K562 (cell line): ENCODE results near the gene KCNA2. TPM values are rescaled to one million over a fixed set of nuclear protein-coding genes. Genes with fewer than 3 reads are reported as not detected.

ENCODE experiments used
- ATAC-seq: fragments of 200-7000 bp; cut with Tn5 transposase; 3 replicates; pipeline ENCODE4 v1.9.1; 2020; ENCODE audit warnings: moderate library complexity
- BruUV-seq: library from RNA; stranded (reverse); fragments of 400-500 nt; replicated peaks from 2 replicates; lab custom pipeline; 2021; lab: Mats Ljungman, UMichigan
- CTCF ChIA-PET: fragments of 300-600 bp; formaldehyde crosslinking; extraction: SDS; loops from one replicate; lab custom pipeline; 2021; ENCODE audit warnings: low intra/inter-chr PET ratio; lab: Yijun Ruan, JAX
- POLR2A ChIA-PET: fragments of 300-600, 350-650 bp; sonication (Branson Sonifier 250); formaldehyde crosslinking; extraction: SDS; loops from one replicate; lab custom pipeline; 2021; ENCODE audit warnings: antibody characterized with exemption, inconsistent platforms; lab: Yijun Ruan, JAX
- DNase-seq, 4 experiments: peaks; one replicate each; pipeline versions ENCODE4 v3.0.0 to v3.0.0-alpha.2; 2011 to 2018; ENCODE audit warnings: low spot score in 3 of 4, mixed read lengths in 3 of 4; ENCODE audit errors: extremely low read depth in 1 of 4
- FAIRE-seq: peaks from 2 replicates; lab custom pipeline; 2011; peaks lifted over from hg19 to GRCh38; lab: Jason Lieb, UNC
- H2AFZ ChIP-seq: 2 replicates; pipeline ENCODE4 v1.6.0; 2011; ENCODE audit warnings: low read depth, low read length, control low read depth, inconsistent platforms
- H3K27ac ChIP-seq: fragments of 200-600 bp; 3 replicates; pipeline ENCODE4 v1.8.0; 2011; ENCODE audit warnings: low read depth, mild to moderate bottlenecking, control low read depth, inconsistent platforms, low read length, moderate library complexity, mixed read lengths; ENCODE audit errors: extremely low read depth
- H3K27me3 ChIP-seq, 2 experiments: fragments of 300-600 bp in 1 of 2; 2 replicates in 1 of 2; 3 replicates in 1 of 2; pipeline versions ENCODE4 v1.6.0 to v1.8.0; 2011; ENCODE audit warnings: inconsistent platforms in 2 of 2, low read length in 2 of 2, mild to moderate bottlenecking in 1 of 2, mixed read lengths in 1 of 2, moderate library complexity in 1 of 2; ENCODE audit not compliant: control insufficient read depth in 2 of 2, insufficient read depth in 2 of 2
- H3K36me3 ChIP-seq: fragments of 300-600 bp; 3 replicates; pipeline ENCODE4 v1.8.0; 2011; ENCODE audit warnings: mild to moderate bottlenecking, low read length, inconsistent platforms; ENCODE audit not compliant: control insufficient read depth, insufficient read depth
- H3K4me1 ChIP-seq, 2 experiments: fragments of 200-600 bp in 1 of 2; replicated peaks in 1 of 2; 2 replicates in 1 of 2; 3 replicates in 1 of 2; pipeline versions ENCODE4 v1.5.1 to v1.8.0; 2011; ENCODE audit warnings: inconsistent platforms in 2 of 2, low read length in 2 of 2, mild to moderate bottlenecking in 1 of 2, mixed read lengths in 1 of 2, moderate library complexity in 1 of 2; ENCODE audit not compliant: control insufficient read depth in 2 of 2, insufficient read depth in 2 of 2
- H3K4me2 ChIP-seq: 2 replicates; pipeline ENCODE4 v1.6.1; 2011; ENCODE audit warnings: low read length, control low read depth, inconsistent platforms, mixed read lengths; ENCODE audit not compliant: insufficient read depth
- H3K4me3 ChIP-seq: fragments of 200-600 bp; sonication (generic), shearing (Covaris generic); 2 replicates; pipeline ENCODE4 v1.5.1; 2016; ENCODE audit warnings: control low read depth, inconsistent platforms
- H3K79me2 ChIP-seq: fragments of 200-600 bp; 3 replicates; pipeline ENCODE4 v1.8.0; 2011; ENCODE audit warnings: low read length, inconsistent platforms; ENCODE audit not compliant: control insufficient read depth, insufficient read depth
- H3K9ac ChIP-seq, 2 experiments: 2 replicates each; pipeline versions ENCODE4 v1.6.0 to v1.6.1; 2011; ENCODE audit warnings: low read depth in 2 of 2, low read length in 2 of 2, control low read depth in 1 of 2, inconsistent platforms in 1 of 2, mild to moderate bottlenecking in 1 of 2, mixed read lengths in 1 of 2; ENCODE audit not compliant: insufficient read depth in 1 of 2
- H3K9me1 ChIP-seq: one replicate; pipeline ENCODE4 v1.6.0; 2011; ENCODE audit warnings: inconsistent platforms, mild to moderate bottlenecking, low read length, moderate library complexity; ENCODE audit not compliant: control insufficient read depth, insufficient read depth
- H3K9me3 ChIP-seq: replicated peaks from 2 replicates; pipeline ENCODE4 v1.5.1; 2011; ENCODE audit warnings: low read depth, low read length, inconsistent platforms; ENCODE audit not compliant: control insufficient read depth, insufficient read depth
- H4K20me1 ChIP-seq: replicated peaks from 2 replicates; pipeline ENCODE4 v1.6.1; 2011; ENCODE audit warnings: low read length, inconsistent platforms, mixed read lengths; ENCODE audit not compliant: control insufficient read depth, insufficient read depth
- CEBPZ ChIP-seq: fragments of 150-350 bp; IDR thresholded peaks from 2 replicates; pipeline ENCODE4 v1.6.1; 2014; ENCODE audit warnings: low read depth, mild to moderate bottlenecking, low read length, borderline replicate concordance
- CTCFL ChIP-seq: IDR thresholded peaks from 2 replicates; pipeline ENCODE4 v1.6.1; 2011; ENCODE audit warnings: borderline replicate concordance, low read depth, mild to moderate bottlenecking, moderate library complexity, low read length; ENCODE audit not compliant: insufficient read depth, poor library complexity, severe bottlenecking
- WHSC1 ChIP-seq: IDR thresholded peaks from one replicate; pipeline ENCODE4 v1.6.1; 2012; ENCODE audit warnings: low read length, control low read depth, inconsistent platforms
- WGBS: fragments of 100-300 bp; shearing (Covaris generic); methylation state at CpG from one replicate; pipeline ENCODE4 v1.1.6; 2016; ENCODE audit warnings: low coverage, mixed read lengths; ENCODE audit not compliant: insufficient coverage; ENCODE audit errors: missing lambda C conversion rate; 5-methylcytosine and 5-hydroxymethylcytosine counted together
- in situ Hi-C: fragments of 300-500 bp; cut with MboI; formaldehyde crosslinking; loops from 4 replicates; pipeline ENCODE4 v1.15.0; 2018; ENCODE audit warnings: inconsistent platforms, mixed read lengths
- intact Hi-C: fragments of 100-400 bp; cut with micrococcal nuclease; formaldehyde crosslinking; loops from 2 replicates; pipeline ENCODE4 v1.14.2; 2022
- polyA plus RNA-seq, 8 experiments: library from polyadenylated mRNA; depleted of rRNA in 4 of 8; stranded (reverse) in 5 of 8; unstranded in 3 of 8; fragments of >200 nt; fragmentation: Nextera tagmentation in 2 of 8; fragmentation: Illumina TruSeq in 1 of 8; extraction: Ambion mirVana in 2 of 8; extraction: Trizol in 1 of 8; gene quantifications; 2 replicates each; pipeline versions ENCODE4 v1.2.1 to v1.2.3, GENCODE V29; 2011 to 2014; ENCODE audit warnings: inconsistent platforms in 1 of 8, missing spikeins in 1 of 8
- total RNA-seq, 7 experiments: library from RNA; depleted of rRNA in 6 of 7; stranded (reverse); fragments of >200 nt in 6 of 7; fragmentation: Illumina TruSeq in 2 of 7; extraction: Trizol in 2 of 7; gene quantifications; 2 replicates each; pipeline versions ENCODE4 v1.2.1 to v1.2.3, GENCODE V29; 2011 to 2021; ENCODE audit warnings: low replicate concordance in 1 of 7

The KCNA2 gene
- total and polyA plus RNA-seq, 9 of the 15 experiments (the other 6 are each of a cell fraction or from before 2014, with no cell fraction given), result not detected

- H2AFZ ChIP-seq, result no peak overlapping the region
Observed at GRCh38 chr1:110637475-110637874, 31.3 kb upstream of the KCNA2 start.

More at GRCh38 chr1:110637475-110637874, 31.3 kb upstream of the KCNA2 start:
- ChIA-PET POLR2A (interaction anchor here (0.6 kb wide), 1 partner anchor 811 kb away, joined by 3 read pairs; the partner anchor contains the start of gene WDR77), CTCF (no interaction called here)
- BruUV-seq, result no TSS peak
- Histone ChIP-seq H3K4me3 (no peak overlapping the region), H3K27me3 (peaks cover 3 to 15% of the 10 kb centered on the region in 2 experiments), H3K9me1 (no peaks in the 10 kb centered on the region), H3K27ac (no peak overlapping the region), H3K79me2 (no peaks in the 10 kb centered on the region), H3K4me2 (no peak overlapping the region), H3K4me1 (no peaks in the 10 kb centered on the region), H3K36me3 (no peaks in the 10 kb centered on the region), H3K9me3 (no peaks in the 10 kb centered on the region), H3K9ac (peak overlapping the region in 1 of 2 experiments; percentile 43; a peak in 1 of 4 replicates), H4K20me1 (no peaks in the 10 kb centered on the region)
- no peak for DNase-seq
- intact Hi-C loops, result no loop called here
- TF ChIP-seq CTCFL (peak; percentile 54), CEBPZ (no peak), WHSC1 (no peak)
- peak; percentile 43; the same call in 2 of the 3 replicates for ATAC-seq
- WGBS, result 0% methylated on average over 3 of the region's 3 CpGs
- FAIRE-seq, result no peak
- in situ Hi-C loops, result loop anchor here (5.0 kb wide), 1 partner anchor 370 kb away; no protein-coding TSS in a partner anchor
